Coronary artery (tissue), 2 donors: ENCODE data around the gene GEN1.
A peak's percentile ranks its signal among the peaks of the same experiment; 100 is the strongest.

Source experiments
- DNase-seq: peaks from one replicate; pipeline ENCODE4 v3.0.0-alpha.2; 2017; ENCODE audit warnings: low spot score
- H3K27ac ChIP-seq, 2 donors: fragments of 200-600 bp; sonication (generic); one replicate each; pipeline ENCODE4 v1.5.1; 2016 to 2019
- H3K4me3 ChIP-seq: fragments of 200-600 bp; sonication (generic); 2 replicates; pipeline ENCODE4 v1.5.1; 2016; ENCODE audit warnings: mild to moderate bottlenecking, moderate library complexity
- TF ChIP-seq, protein P1 (sequence below): fragments of 200-600 bp; sonication (generic); IDR thresholded peaks from one replicate; pipeline ENCODE4 v1.5.1; 2019; ENCODE audit warnings: antibody characterized with exemption

The GEN1 gene

DNA sequence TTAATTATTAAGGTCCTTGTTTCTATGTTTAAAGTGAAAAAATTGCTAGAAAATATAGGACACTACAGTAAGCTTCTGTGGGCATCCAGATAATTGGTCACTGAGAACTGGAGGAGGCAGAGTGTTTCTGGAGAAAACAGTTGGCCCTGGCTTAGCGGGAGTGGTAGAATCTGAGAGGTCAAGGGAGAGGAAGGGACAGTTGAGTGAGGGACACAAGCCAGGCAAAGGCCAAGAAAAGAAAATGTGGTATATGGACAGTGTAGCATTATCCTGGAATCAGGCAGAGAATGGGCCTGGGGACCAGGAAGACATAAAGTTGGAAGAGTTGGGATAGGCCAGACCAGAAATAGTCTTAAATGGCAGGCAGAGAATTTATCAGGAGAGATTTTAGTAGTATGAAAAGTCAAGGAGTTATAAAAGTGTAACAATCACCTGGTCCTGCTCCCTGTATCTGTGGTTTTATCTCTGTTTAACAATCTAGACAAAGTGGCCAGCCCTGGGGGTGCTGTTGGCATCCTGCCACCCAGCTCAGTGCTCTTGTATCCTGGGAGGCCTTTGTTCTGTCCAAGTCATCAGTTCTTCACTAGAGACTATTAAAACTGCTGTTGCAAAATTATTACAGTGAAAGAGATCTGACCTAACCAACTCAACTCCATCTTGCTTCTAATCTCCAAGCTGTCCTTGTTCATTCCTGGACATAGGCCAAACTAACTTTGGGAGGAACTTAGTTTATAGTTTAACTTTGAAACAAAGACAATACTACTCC is 46.9 kb downstream of the GEN1 start:
- TF ChIP-seq, protein P1, sequence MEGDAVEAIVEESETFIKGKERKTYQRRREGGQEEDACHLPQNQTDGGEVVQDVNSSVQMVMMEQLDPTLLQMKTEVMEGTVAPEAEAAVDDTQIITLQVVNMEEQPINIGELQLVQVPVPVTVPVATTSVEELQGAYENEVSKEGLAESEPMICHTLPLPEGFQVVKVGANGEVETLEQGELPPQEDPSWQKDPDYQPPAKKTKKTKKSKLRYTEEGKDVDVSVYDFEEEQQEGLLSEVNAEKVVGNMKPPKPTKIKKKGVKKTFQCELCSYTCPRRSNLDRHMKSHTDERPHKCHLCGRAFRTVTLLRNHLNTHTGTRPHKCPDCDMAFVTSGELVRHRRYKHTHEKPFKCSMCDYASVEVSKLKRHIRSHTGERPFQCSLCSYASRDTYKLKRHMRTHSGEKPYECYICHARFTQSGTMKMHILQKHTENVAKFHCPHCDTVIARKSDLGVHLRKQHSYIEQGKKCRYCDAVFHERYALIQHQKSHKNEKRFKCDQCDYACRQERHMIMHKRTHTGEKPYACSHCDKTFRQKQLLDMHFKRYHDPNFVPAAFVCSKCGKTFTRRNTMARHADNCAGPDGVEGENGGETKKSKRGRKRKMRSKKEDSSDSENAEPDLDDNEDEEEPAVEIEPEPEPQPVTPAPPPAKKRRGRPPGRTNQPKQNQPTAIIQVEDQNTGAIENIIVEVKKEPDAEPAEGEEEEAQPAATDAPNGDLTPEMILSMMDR: no peak
- H3K4me3 ChIP-seq: no peak overlapping the region
- no peak for DNase-seq
- H3K27ac ChIP-seq: no peak overlapping the region

DNA sequence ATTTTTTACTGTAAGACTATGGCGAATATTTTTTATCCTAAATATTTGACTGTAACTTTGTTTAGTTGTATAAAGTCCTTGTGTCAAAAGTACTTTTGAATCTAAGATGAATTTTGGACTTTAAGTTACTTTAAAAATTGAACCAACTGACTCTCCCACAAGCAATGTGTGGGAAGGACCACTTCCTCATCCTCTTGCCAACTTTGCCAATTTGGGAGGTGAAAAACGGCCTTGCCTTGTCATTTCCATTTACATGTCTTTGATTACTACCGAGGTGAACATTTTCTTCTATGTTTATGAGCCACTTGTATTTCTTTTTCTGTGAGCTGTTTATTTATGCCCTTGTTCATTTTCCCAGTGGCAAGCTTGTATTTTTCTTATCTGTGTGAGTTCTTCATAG is 49.6 kb downstream of the GEN1 start:
- H3K27ac ChIP-seq: no peak overlapping the region
- TF ChIP-seq, protein P1: no peak
- no peak for DNase-seq
- H3K4me3 ChIP-seq: no peak overlapping the region

DNA sequence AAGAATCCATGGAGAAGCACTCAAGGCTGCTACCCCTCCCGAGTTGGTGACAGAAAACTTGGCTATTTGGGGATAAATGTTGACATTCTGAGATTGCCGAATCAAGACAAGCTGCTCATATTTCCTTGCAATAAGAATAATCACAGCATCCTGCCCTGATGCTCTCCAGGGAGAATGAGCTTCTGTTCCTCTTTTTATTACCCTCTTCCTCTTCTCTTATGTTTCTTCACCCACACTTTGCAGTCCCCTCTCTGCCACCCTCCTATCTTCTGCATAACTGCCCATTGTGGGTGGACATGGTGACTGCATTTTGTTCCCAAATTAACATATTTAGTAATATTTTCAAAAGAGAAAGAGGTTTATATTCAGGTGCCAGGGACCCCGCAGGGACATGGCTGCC is 50.4 kb downstream of the GEN1 start:
- DNase-seq: no peak
- TF ChIP-seq, protein P1: no peak
- no peak overlapping the region for H3K27ac ChIP-seq
- no peak overlapping the region for H3K4me3 ChIP-seq

DNA sequence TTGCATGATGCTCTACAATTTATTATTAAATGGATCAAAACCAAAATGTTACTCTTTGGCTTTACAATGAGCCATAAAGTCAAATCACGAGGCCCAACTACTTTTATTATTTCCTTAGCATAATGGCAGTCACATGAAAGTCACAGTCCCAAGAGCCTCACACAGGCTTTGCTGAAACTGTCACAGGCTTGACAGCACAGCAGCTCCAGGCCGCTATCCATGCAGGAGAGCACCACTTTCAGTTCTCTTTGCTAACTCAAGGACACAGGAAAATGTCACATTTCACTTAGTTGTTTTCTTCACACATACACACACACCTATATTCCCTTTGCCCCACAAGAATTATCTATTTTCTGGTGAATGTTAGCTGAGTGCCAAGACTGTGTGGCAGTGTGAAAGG is 51.2 kb downstream of the GEN1 start:
- H3K27ac ChIP-seq: no peak overlapping the region
- no peak overlapping the region for H3K4me3 ChIP-seq
- TF ChIP-seq, protein P1: no peak
- DNase-seq: no peak

DNA sequence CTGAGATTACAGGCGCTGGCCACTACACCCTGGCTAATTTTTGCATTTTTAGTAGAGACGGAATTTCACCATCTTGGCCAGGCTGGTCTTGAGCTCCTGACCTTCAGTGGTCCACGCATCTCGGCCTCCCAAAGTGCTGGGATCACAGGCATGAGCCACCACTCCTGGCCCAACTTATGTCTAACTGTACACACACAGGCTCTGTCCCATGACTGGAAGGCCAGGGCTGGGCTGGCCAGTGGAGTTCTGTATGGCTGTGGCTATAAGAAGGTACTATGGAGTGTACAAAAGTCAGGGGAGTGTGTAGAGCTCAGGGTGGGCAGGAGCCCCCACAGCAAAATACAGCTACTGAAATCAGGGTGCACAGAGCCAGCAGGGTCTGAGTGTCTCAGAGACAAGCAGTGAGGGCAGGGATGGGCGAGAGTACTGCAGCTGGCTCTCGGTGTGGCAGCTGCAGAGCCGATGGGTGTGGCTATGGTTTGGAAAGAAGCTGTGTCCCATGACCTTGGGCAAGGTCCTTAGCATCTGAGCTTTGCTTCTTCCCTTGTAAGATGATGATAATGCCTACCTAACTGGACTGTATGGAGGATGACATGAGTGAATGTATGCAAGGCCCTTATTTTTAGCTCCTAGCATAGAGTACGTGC is 51.9 kb downstream of the GEN1 start:
- TF ChIP-seq, protein P1: no peak
- DNase-seq: no peak
- Histone ChIP-seq H3K4me3 (no peak overlapping the region), H3K27ac (no peak overlapping the region)

DNA sequence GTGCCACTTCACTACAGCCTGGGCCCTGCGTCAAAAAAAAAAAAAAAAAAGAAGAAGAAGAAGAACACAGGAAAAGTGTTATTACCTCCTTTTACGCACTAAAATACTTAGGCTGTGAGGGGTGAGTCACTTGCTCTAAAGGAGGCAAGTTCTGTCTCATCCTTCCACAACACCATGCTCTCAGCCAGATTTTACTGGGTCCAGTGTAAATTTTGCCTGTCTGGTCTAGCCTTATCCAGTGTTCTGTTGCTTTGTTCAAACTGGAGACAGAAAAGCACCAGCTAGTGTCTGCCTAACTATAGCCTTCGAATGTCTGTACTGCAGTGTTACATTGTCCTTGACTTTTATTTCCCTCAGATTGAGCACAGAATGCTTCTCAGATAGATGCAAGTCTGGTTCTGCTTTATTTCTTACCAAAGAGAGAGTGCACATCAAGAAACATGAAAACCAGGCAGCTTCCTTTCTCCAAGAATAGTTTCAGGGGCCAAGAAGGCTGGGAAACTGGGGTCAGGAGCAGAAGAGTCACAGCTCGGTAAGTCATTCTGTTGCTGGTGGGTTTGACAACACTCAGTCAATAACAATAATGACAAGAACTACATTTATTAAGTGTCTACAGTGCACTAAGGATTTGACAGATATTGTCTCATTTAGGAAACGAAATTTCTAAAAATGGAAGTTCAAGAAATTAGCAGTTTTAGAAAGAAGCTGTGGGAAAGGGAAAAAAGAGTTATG is 59.2 kb downstream of the GEN1 start:
- Histone ChIP-seq H3K27ac (peak overlapping the region; percentile 38 to 47), H3K4me3 (peak overlapping the region; percentile 2)
- TF ChIP-seq, protein P1: no peak
- no peak for DNase-seq
